Hair follicular keratinocyte (primary cell): Measurements from ENCODE around the gene KRTAP21-3. TPM values are rescaled to one million over a fixed set of nuclear protein-coding genes. Genes with fewer than 3 reads are reported as not detected.

Experiments used
- total RNA-seq: library from RNA; depleted of rRNA; stranded (reverse); fragments of >200 nt; gene quantifications from 2 replicates; pipeline ENCODE4 v1.2.3, GENCODE V29; 2015

KRTAP21-3 gene, protein sequence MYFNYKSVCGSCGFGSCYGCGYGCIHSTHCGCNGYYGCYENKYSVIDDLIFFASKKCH
- total RNA-seq, result not detected in 2 replicates

DNA sequence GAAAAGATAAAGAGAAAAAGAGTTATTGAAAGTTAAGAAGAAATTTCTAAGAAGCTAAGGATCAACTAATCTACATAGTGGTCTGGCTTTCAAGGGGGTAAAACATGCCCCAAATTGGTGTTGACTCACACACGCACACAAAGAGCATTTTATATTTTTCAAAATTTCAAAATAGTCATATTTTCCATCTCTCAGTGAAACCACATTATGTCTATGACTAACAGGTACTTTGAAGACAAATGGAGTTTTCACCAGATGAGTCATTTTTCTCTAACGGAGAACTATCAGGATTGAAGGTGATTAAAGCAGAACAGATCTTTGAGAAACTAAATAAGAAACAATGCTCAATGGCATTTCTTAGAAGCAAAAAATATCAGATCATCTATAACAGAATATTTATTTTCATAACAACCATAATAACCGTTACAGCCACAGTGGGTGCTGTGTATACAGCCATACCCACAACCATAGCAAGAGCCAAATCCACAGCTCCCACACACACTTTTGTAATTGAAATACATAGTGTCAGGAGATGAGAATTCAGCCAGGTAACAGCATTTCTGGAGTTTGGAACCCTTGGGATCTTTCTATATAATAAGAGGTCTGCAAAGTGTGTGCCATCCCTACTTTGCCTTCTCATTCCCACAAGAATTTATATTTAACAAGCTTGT lies at the start of gene KRTAP21-3:
Gene KRTAP21-3, minus strand, starts transcription at position 539 of the 671 bp plus-strand sequence. Its CDS starts 18 bp downstream, at position 521.

DNA sequence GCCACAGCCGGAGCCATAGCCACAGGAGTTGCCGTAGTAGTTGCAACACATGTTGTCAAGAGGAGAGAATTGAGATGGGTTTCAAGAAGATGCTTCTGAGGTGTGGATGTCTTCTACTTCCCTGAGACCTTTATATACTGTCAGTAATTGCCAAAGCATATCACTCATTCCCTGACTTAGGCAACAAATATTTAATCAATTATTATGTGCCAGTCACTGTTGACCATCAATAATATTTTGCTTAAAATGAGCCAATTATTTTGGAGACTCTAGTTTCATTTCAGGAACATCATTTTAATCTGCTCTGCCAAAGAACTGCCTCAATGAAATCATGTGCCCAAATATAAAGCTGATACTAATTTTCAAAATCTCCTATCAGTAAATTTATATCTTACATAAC lies 36.8 kb upstream of the KRTAP21-3 start, which contains the start of gene KRTAP21-1:
Gene KRTAP21-1, minus strand, starts transcription at position 101 of the 400 bp plus-strand sequence. Its CDS starts 50 bp downstream, at position 51.

DNA sequence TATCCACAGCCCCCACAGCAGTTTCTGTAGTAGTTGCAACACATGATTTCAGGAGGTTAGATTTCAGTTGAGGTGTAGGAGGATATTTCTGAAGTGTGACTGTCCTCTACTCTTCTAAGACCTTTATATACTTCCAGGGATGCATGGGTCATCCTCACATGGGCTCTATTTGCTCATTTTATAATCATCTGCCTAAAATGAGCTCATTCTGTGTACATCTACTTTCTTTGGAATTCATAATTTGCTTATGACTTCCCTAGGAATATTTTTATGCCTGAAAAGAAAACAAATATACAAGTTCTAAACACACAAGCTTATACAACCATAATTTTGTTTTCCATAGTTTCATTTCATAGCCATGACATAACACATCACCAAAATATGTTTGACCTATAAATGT lies 28.6 kb upstream of the KRTAP21-3 start, which contains the start of gene KRTAP21-2:
Gene KRTAP21-2, minus strand, starts transcription at position 101 of the 400 bp plus-strand sequence. Its CDS starts 57 bp downstream, at position 44.

Other genes with a start within 250 kb of the KRTAP21-3 start
- gene KRTAP19-1, start 238.4 kb downstream of the KRTAP21-3 start, total RNA-seq, result not detected in 2 replicates
- gene KRTAP19-2, start 231.3 kb downstream of the KRTAP21-3 start, total RNA-seq, result not detected in 2 replicates
- gene KRTAP19-3, start 226.8 kb downstream of the KRTAP21-3 start, total RNA-seq, result not detected in 2 replicates
- gene KRTAP19-4, start 221.6 kb downstream of the KRTAP21-3 start, total RNA-seq, result not detected in 2 replicates
- gene KRTAP19-5, start 216.6 kb downstream of the KRTAP21-3 start, total RNA-seq, result not detected in 2 replicates
- gene KRTAP19-6, start 176.9 kb downstream of the KRTAP21-3 start, total RNA-seq, result not detected in 2 replicates
- gene KRTAP19-7, start 157.5 kb downstream of the KRTAP21-3 start, total RNA-seq, result not detected in 2 replicates
- gene KRTAP22-2, start 128.4 kb downstream of the KRTAP21-3 start, total RNA-seq, result not detected in 2 replicates
- gene KRTAP6-3, start 126.3 kb downstream of the KRTAP21-3 start, total RNA-seq, result not detected in 2 replicates
- not detected in 2 replicates for gene KRTAP6-2, start 119.9 kb downstream of the KRTAP21-3 start, total RNA-seq
- gene KRTAP22-1, start 117.7 kb downstream of the KRTAP21-3 start, total RNA-seq, result not detected in 2 replicates
- gene KRTAP6-1, start 104.8 kb downstream of the KRTAP21-3 start, total RNA-seq, result not detected in 2 replicates
- not detected in 2 replicates for gene KRTAP20-1, start 102.4 kb downstream of the KRTAP21-3 start, total RNA-seq
- gene KRTAP20-4, start 98.2 kb downstream of the KRTAP21-3 start, total RNA-seq, result not detected in 2 replicates
- not detected in 2 replicates for gene KRTAP20-2, start 83.6 kb downstream of the KRTAP21-3 start, total RNA-seq
- gene KRTAP20-3, start 75.9 kb downstream of the KRTAP21-3 start, total RNA-seq, result not detected in 2 replicates
- not detected in 2 replicates for gene KRTAP21-2, start 28.5 kb upstream of the KRTAP21-3 start, total RNA-seq
- gene KRTAP21-1, start 36.7 kb upstream of the KRTAP21-3 start, total RNA-seq, result not detected in 2 replicates
- not detected in 2 replicates for gene KRTAP8-1, start 94.5 kb upstream of the KRTAP21-3 start, total RNA-seq
- not detected in 2 replicates for gene KRTAP7-1, start 111.0 kb upstream of the KRTAP21-3 start, total RNA-seq
- not detected in 2 replicates for gene KRTAP11-1, start 162.8 kb upstream of the KRTAP21-3 start, total RNA-seq